ENCODE measurements around the gene TSPOAP1.

- TF ChIP-seq, protein P1, sequence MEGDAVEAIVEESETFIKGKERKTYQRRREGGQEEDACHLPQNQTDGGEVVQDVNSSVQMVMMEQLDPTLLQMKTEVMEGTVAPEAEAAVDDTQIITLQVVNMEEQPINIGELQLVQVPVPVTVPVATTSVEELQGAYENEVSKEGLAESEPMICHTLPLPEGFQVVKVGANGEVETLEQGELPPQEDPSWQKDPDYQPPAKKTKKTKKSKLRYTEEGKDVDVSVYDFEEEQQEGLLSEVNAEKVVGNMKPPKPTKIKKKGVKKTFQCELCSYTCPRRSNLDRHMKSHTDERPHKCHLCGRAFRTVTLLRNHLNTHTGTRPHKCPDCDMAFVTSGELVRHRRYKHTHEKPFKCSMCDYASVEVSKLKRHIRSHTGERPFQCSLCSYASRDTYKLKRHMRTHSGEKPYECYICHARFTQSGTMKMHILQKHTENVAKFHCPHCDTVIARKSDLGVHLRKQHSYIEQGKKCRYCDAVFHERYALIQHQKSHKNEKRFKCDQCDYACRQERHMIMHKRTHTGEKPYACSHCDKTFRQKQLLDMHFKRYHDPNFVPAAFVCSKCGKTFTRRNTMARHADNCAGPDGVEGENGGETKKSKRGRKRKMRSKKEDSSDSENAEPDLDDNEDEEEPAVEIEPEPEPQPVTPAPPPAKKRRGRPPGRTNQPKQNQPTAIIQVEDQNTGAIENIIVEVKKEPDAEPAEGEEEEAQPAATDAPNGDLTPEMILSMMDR (IDR thresholded peaks at IDR 0.05), result no peak
- no peak for TF ChIP-seq POLR2A (IDR thresholded peaks at IDR 0.05)
- TF ChIP-seq POLR2AphosphoS5 (IDR thresholded peaks at IDR 0.05), result no peak
Measured at GRCh38 chr17:58262149-58262548, 66.4 kb downstream of the TSPOAP1 start.
